Pancreas (tissue), 10 donors: Measurements from ENCODE around the gene KCNAB2. TPM values are rescaled to one million over a fixed set of nuclear protein-coding genes. Genes with fewer than 3 reads are reported as not detected.

Source experiments
- ATAC-seq, 4 donors: fragments of 200-7000 bp; cut with Tn5 transposase; one replicate each; pipeline versions ENCODE4 v1.8.0 to v1.9.1; 2020; ENCODE audit warnings: mild to moderate bottlenecking in 4 of 4, moderate library complexity in 4 of 4
- DNase-seq, 6 donors: peaks; one replicate each; pipeline ENCODE4 v3.0.0-alpha.2; 2020
- FAIRE-seq: peaks from 2 replicates; lab custom pipeline; 2012; peaks lifted over from hg19 to GRCh38; lab: Jason Lieb, UNC
- H3K27ac ChIP-seq, 4 donors: fragments of 200-600 bp; sonication (generic); 1 replicate in 3 of 4; 2 replicates in 1 of 4; pipeline versions ENCODE4 v1.5.0 to v1.8.0; 2020
- H3K27me3 ChIP-seq, 4 donors: fragments of 200-600 bp; one replicate each; pipeline ENCODE4 v1.8.0; 2021
- H3K36me3 ChIP-seq, 3 donors: fragments of 200-600 bp; sonication (generic) in 1 of 3; one replicate each; pipeline versions ENCODE4 v1.5.0 to v1.8.0; 2020 to 2021
- H3K4me1 ChIP-seq, 3 donors: fragments of 200-600 bp; one replicate each; pipeline ENCODE4 v1.8.0; 2021
- H3K4me3 ChIP-seq, 4 donors: fragments of 200-600 bp; sonication (generic) in 2 of 4; one replicate each; pipeline versions ENCODE4 v1.5.0 to v1.8.0; 2020 to 2021
- H3K9me3 ChIP-seq, 4 donors: fragments of 200-600 bp; one replicate each; pipeline ENCODE4 v1.8.0; 2021
- WGBS, 2 donors: extraction: QIAGEN DNeasy Blood & Tissue Kit; methylation state at CpG; one replicate each; pipeline ENCODE4 v1.1.7; 2013; 5-methylcytosine and 5-hydroxymethylcytosine counted together
- intact Hi-C, 3 donors: fragments of 100-400 bp; cut with DNase I; formaldehyde crosslinking; loops; one replicate each; pipeline versions ENCODE4 v1.11.1 to v1.14.2; 2022
- polyA plus RNA-seq, 2 donors: library from polyadenylated mRNA; stranded (reverse); fragments of 200-250 nt; gene quantifications; one replicate each; pipeline ENCODE4 v1.2.3, GENCODE V29; 2013
- total RNA-seq, 6 donors: library from RNA; stranded (reverse); fragmentation: NEBNext Ultra II Directional in 4 of 6; extraction: Animal tissue kit (Norgen Biotek cat#: 25700) in 4 of 6; gene quantifications; one replicate each; pipeline versions ENCODE4 v1.2.1 to v1.2.4, GENCODE V29; 2021 to 2023
- TF ChIP-seq, protein P1 (sequence below), 4 donors: fragments of 200-600 bp; sonication (generic) in 3 of 4; IDR thresholded peaks; one replicate each; pipeline versions ENCODE4 v1.5.0 to v1.8.0; 2021; ENCODE audit warnings: antibody characterized with exemption in 4 of 4
- donor health status: healthy with polysubstance abuse.
- donor health status: DM: no; HTN: no; CAD: no; lungs with moderate emphysema.
- donor health status: DM: no; HTN: no; CAD: no.
- donor health status: control.
- donor health status: control.
- donor health status: Bipolar disorder and iron deficiency.
- donor health status: DM: yes; HTN: yes; CAD: no.
- donor health status: DM: no; HTN: no; CAD: no.
- donor health status: DM: no; HTN: no; CAD: no.
- donor health status: DM: yes; HTN: yes; CAD: no.

Gene KCNAB2
- total and polyA plus RNA-seq, 8 donors: 1.2 to 9.0 (median 4.3) TPM

DNA sequence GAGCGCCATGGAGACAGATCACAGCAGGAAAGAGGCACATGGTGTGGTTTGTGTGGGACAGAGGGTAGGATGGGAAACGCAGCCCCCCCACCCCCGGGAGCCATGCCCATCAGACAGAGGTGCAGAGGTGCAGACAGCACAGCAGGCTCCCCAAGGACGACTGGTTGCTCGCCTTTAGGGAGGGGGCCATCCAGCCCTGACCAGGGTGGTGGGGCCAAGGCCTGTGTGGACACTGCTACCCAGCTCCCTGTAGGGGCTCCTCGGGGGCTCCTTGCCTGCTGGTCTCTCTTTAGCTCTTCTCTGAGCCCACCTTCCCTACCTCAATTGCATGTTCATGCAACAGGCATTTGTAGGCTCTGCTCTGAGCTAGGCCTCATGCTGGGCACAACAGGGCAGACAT is 3.7 kb downstream of the KCNAB2 start:
- H3K27me3 ChIP-seq: no peaks in the 10 kb centered on the region
- H3K9me3 ChIP-seq: no peaks in the 10 kb centered on the region
- TF ChIP-seq, protein P1, sequence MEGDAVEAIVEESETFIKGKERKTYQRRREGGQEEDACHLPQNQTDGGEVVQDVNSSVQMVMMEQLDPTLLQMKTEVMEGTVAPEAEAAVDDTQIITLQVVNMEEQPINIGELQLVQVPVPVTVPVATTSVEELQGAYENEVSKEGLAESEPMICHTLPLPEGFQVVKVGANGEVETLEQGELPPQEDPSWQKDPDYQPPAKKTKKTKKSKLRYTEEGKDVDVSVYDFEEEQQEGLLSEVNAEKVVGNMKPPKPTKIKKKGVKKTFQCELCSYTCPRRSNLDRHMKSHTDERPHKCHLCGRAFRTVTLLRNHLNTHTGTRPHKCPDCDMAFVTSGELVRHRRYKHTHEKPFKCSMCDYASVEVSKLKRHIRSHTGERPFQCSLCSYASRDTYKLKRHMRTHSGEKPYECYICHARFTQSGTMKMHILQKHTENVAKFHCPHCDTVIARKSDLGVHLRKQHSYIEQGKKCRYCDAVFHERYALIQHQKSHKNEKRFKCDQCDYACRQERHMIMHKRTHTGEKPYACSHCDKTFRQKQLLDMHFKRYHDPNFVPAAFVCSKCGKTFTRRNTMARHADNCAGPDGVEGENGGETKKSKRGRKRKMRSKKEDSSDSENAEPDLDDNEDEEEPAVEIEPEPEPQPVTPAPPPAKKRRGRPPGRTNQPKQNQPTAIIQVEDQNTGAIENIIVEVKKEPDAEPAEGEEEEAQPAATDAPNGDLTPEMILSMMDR (IDR thresholded peaks at IDR 0.05): no peak
- H3K4me3 ChIP-seq: no peak overlapping the region
- ATAC-seq (no peak), DNase-seq (no peak), FAIRE-seq (no peak)
- H3K4me1 ChIP-seq: no peaks in the 10 kb centered on the region
- 55 to 67% methylated on average over 6 of the region's 6 CpGs for WGBS, 2 donors
- intact Hi-C loops: no loop called here
- H3K36me3 ChIP-seq: no peaks in the 10 kb centered on the region
- no peak overlapping the region for H3K27ac ChIP-seq

DNA sequence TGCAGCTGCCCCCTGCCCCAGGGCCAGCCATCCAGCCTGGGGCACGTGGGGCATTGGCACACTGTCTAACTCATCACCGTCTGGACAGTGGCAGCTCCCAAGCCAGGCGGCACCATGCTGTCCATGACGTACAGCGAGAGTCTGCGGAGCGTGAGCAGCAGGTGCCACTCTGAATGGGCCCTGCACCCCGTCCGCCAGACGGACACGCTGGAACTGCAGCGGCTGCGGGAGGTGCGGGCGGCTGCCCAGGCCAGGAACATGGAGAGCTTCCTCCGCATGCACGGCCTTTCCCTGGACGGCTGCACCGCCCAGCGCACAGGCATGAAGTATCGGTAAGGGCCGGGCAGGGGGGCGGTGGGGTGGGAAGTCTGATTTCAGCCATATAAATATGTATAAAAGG is 5.7 kb downstream of the KCNAB2 start:
- FAIRE-seq: no peak
- 85 to 90% methylated on average over 23 of the region's 23 CpGs for WGBS, 2 donors

DNA sequence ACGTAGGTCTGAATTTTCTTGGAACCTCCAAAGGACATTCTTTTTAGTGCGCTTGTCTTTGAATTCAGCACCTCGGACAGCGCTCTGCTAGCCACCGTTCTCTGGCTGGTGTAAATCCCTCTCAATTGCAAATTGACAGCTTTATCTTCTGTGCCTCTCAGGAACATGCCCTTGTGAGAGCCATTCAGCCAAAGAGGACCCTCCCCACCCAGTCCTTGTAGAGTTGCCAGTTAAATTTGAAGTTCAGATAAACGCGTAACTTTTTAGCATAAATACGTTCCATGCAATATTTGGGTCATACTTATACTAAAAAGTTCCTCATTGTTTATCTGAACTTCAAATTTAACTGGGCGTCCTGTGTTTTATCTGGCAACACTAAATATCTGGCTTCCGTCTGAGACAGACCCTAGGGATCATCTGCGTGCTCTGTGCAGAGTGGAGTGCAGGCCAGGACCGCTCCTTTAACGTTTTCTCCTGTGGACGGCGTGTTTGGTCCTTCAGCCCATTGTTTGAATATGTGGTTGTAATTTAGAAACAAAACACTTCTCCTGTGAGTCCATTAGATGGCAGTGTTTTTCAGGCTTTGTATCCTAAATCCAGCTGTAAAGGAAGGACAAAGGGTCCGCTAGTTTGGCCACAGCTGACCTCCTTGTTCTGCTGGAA is 7.0 kb downstream of the KCNAB2 start:
- ATAC-seq: peak in 3 of 4 donors; percentile 60 to 84 (median 82)
- DNase-seq: peak in 4 of 6 donors; percentile 27 to 79 (median 63)
- Histone ChIP-seq H3K36me3 (no peaks in the 10 kb centered on the region), H3K9me3 (no peaks in the 10 kb centered on the region), H3K4me3 (no peak overlapping the region), H3K27me3 (no peaks in the 10 kb centered on the region), H3K4me1 (no peaks in the 10 kb centered on the region), H3K27ac (no peak overlapping the region)
- WGBS, 2 donors: 8% methylated on average over 16 of the region's 16 CpGs
- intact Hi-C loops: loop anchor here in 1 of 3 donors (10.0 kb wide), 1 partner anchor 192 kb away; the partner anchor contains the start of gene HES3
- TF ChIP-seq, protein P1 (IDR thresholded peaks at IDR 0.05): peak in 1 of 4 donors; percentile 25
- no peak for FAIRE-seq

More for the DNA sequence above, 5.7 kb downstream of the KCNAB2 start:
- DNase-seq (no peak), ATAC-seq (no peak)
- H3K27ac ChIP-seq: no peak overlapping the region
- no peaks in the 10 kb centered on the region for H3K9me3 ChIP-seq
- no peaks in the 10 kb centered on the region for H3K4me1 ChIP-seq
- H3K4me3 ChIP-seq: no peak overlapping the region
- intact Hi-C loops: loop anchor here in 1 of 3 donors (10.0 kb wide), 1 partner anchor 193 kb away; the partner anchor contains the start of gene HES3
- no peaks in the 10 kb centered on the region for H3K36me3 ChIP-seq
- TF ChIP-seq, protein P1 (IDR thresholded peaks at IDR 0.05): no peak
- no peaks in the 10 kb centered on the region for H3K27me3 ChIP-seq

DNA sequence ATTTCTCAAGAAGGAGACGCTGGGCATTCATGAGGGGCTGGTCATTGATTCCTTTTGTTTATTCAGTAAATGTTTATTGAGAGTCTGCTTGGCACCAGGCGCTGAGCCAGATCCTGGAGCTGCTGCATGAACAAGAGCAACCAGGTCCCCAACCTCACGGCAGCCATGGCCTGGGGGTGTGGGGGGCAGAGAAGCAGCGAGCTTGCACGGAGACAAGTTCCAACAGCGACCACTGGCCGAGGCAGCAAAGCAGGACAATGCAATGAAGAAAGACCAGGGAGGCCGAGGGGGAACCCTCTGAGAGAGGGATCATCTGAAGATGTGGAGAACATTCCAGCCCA is 7.5 kb downstream of the KCNAB2 start:
- no peaks in the 10 kb centered on the region for H3K27me3 ChIP-seq
- no peak overlapping the region for H3K4me3 ChIP-seq
- no peaks in the 10 kb centered on the region for H3K36me3 ChIP-seq
- WGBS, 2 donors: 18 to 22% methylated on average over 8 of the region's 8 CpGs
- no peak for ATAC-seq
- DNase-seq: no peak
- no peaks in the 10 kb centered on the region for H3K9me3 ChIP-seq
- no peaks in the 10 kb centered on the region for H3K4me1 ChIP-seq
- FAIRE-seq: no peak
- intact Hi-C loops: loop anchor here in 1 of 3 donors (10.0 kb wide), 1 partner anchor 192 kb away; the partner anchor contains the start of gene HES3
- H3K27ac ChIP-seq: no peak overlapping the region
- TF ChIP-seq, protein P1 (IDR thresholded peaks at IDR 0.05): peak in 1 of 4 donors; percentile 1

DNA sequence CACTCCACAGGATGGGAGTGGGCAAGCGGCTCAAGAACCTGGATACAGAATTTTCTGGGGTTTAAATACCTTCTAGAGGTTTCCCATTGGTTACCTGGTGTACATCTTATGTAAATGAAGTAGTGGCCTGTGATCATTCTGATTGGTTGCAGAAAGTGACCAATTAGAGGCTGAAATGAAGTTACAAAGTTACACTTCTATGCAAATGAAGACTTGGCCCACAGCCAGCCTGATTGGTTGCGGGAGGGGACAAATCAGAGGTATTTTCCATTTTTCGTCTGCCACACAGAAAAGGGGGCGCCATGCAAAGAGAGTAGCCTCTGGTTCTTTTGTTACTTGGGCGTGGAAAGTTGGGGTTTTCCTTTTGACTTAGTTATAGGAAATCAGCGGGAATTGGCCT is 8.9 kb downstream of the KCNAB2 start:
- Histone ChIP-seq H3K27me3 (no peaks in the 10 kb centered on the region), H3K27ac (no peak overlapping the region), H3K4me3 (no peak overlapping the region), H3K36me3 (no peaks in the 10 kb centered on the region), H3K4me1 (no peaks in the 10 kb centered on the region), H3K9me3 (no peaks in the 10 kb centered on the region)
- 70 to 83% methylated on average over 6 of the region's 6 CpGs for WGBS, 2 donors
- intact Hi-C loops: loop anchor here in 1 of 3 donors (10.0 kb wide), 1 partner anchor 190 kb away; the partner anchor contains the start of gene HES3
- TF ChIP-seq, protein P1 (IDR thresholded peaks at IDR 0.05): no peak
- DNase-seq (no peak), ATAC-seq (no peak), FAIRE-seq (no peak)
